H1 (cell line): Measurements from ENCODE around the gene ZMYND12. TPM values are rescaled to one million over a fixed set of nuclear protein-coding genes. Genes with fewer than 3 reads are reported as not detected.

ENCODE experiments used
- CBX8 ChIP-seq: fragments of 300-800, 300-1000 bp; sonication (generic); IDR thresholded peaks from 2 replicates; pipeline ENCODE4 v1.7.1; 2016; ENCODE audit warnings: low read depth, low read length, borderline replicate concordance
- CREB1 ChIP-seq: IDR thresholded peaks from 2 replicates; pipeline ENCODE4 v1.6.1; 2012; ENCODE audit warnings: inconsistent platforms
- GABPA ChIP-seq: IDR thresholded peaks from 2 replicates; pipeline ENCODE4 v1.6.1; 2011; ENCODE audit warnings: mild to moderate bottlenecking, low read length, moderate library complexity, borderline replicate concordance; ENCODE audit not compliant: insufficient read depth
- KDM4A ChIP-seq: IDR thresholded peaks from one replicate; pipeline ENCODE4 v1.7.1; 2012; ENCODE audit warnings: low read depth, mild to moderate bottlenecking, moderate library complexity, low read length, inconsistent platforms; ENCODE audit not compliant: severe bottlenecking
- POU5F1 ChIP-seq: IDR thresholded peaks from 2 replicates; pipeline ENCODE4 v1.6.1; 2011; ENCODE audit warnings: low read depth, mild to moderate bottlenecking, low read length, moderate library complexity
- SUZ12 ChIP-seq: fragments of 200-600 bp; sonication (generic); IDR thresholded peaks from 2 replicates; pipeline ENCODE4 v1.6.1; 2012; ENCODE audit warnings: mild to moderate bottlenecking, inconsistent platforms, low read length, moderate library complexity, mixed read lengths
- TAF7 ChIP-seq: optimal IDR thresholded peaks from 2 replicates; pipeline ENCODE3; 2011; ENCODE audit warnings: low read depth, mild to moderate bottlenecking, inconsistent platforms, low read length, moderate library complexity, borderline replicate concordance
- polyA plus RNA-seq, 7 experiments: library from polyadenylated mRNA; depleted of rRNA in 3 of 7; stranded (reverse) in 5 of 7; unstranded in 2 of 7; fragments of >200 nt in 5 of 7; fragments of 200-250 nt in 2 of 7; gene quantifications; 1 replicate in 5 of 7; 2 replicates in 1 of 7; 4 replicates in 1 of 7; pipeline versions ENCODE4 v1.2.1 to v1.2.3, GENCODE V29; 2011 to 2013; ENCODE audit warnings: missing spikeins in 2 of 7, mixed read lengths in 2 of 7
- total RNA-seq: library from RNA; stranded (reverse); fragmentation: NEBNext Ultra II Directional; extraction: Animal tissue kit (Norgen Biotek cat#: 25700); gene quantifications from 2 replicates; pipeline ENCODE4 v1.2.1, GENCODE V29; 2021

Gene ZMYND12
- total and polyA plus RNA-seq, 2 of the 8 experiments (the other 6 are each of a cell fraction or from before 2014, with no cell fraction given): 0.62 TPM; not detected in 1

- TF ChIP-seq CREB1 (no peak), TAF7 (no peak), KDM4A (no peak), GABPA (no peak), SUZ12 (no peak), CBX8 (no peak), POU5F1 (no peak)
These were observed 26.2 kb downstream of the ZMYND12 start (continued) for GRCh38 chr1:42429603-42430002.
